Measurements from ENCODE around the gene ATP8A1.

Gene ATP8A1

DNA sequence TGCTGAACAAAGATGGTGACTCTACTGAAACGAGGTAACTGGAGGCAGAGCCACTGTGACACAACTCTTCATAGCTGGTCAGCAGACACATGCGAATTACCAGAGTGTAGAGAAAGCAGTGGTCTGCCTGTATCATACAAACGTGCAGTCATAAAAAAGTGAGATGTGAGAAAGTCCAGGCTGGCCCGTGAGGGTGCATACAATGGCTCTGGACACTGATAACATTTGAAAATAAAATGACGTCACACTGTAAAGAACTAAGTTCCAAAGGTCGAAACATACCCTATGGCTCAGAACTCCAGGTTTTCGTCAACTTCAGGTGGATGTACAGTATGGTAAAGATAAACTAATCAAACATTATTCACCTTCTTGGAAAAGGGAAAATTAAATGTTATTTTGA is 163.9 kb downstream of the ATP8A1 start:
- ATAC-seq (ENCODE audit: insufficient read depth, low read depth), result no peak
- Histone ChIP-seq H4K20me1 (ENCODE audit: insufficient read depth, low read length) (no peaks in the 10 kb centered on the region), H3K79me2 (ENCODE audit: insufficient read depth, low read length) (no peaks in the 10 kb centered on the region), H3K4me2 (ENCODE audit: insufficient read depth, low read length) (no peak overlapping the region), H3K27ac (ENCODE audit: low read length) (no peak overlapping the region), H3K9me3 (ENCODE audit: insufficient read depth, low read length, severe bottlenecking) (no peaks in the 10 kb centered on the region), H3K9ac (ENCODE audit: low read depth, low read length) (no peak overlapping the region), H2AFZ (ENCODE audit: low read depth, low read length) (no peak overlapping the region), H3K4me1 (ENCODE audit: insufficient read depth, low read length) (no peaks in the 10 kb centered on the region), H3K27me3 (ENCODE audit: insufficient read depth, low read length, poor library complexity) (no peaks in the 10 kb centered on the region), H3K4me3 (ENCODE audit: low read depth in 1 of 2, low read length in 2 of 2) (no peak overlapping the region), H3K36me3 (ENCODE audit: insufficient read depth, low read length) (no peaks in the 10 kb centered on the region)
- TF ChIP-seq EZH2 (IDR thresholded peaks at IDR 0.05; ENCODE audit: borderline replicate concordance, low read depth, low read length, severe bottlenecking), result no peak
- TF ChIP-seq, protein P1, sequence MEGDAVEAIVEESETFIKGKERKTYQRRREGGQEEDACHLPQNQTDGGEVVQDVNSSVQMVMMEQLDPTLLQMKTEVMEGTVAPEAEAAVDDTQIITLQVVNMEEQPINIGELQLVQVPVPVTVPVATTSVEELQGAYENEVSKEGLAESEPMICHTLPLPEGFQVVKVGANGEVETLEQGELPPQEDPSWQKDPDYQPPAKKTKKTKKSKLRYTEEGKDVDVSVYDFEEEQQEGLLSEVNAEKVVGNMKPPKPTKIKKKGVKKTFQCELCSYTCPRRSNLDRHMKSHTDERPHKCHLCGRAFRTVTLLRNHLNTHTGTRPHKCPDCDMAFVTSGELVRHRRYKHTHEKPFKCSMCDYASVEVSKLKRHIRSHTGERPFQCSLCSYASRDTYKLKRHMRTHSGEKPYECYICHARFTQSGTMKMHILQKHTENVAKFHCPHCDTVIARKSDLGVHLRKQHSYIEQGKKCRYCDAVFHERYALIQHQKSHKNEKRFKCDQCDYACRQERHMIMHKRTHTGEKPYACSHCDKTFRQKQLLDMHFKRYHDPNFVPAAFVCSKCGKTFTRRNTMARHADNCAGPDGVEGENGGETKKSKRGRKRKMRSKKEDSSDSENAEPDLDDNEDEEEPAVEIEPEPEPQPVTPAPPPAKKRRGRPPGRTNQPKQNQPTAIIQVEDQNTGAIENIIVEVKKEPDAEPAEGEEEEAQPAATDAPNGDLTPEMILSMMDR (IDR thresholded peaks at IDR 0.05; ENCODE audit: borderline replicate concordance, extremely low read depth, low read length, poor library complexity, severe bottlenecking), result no peak
- DNase-seq, result no peak

DNA sequence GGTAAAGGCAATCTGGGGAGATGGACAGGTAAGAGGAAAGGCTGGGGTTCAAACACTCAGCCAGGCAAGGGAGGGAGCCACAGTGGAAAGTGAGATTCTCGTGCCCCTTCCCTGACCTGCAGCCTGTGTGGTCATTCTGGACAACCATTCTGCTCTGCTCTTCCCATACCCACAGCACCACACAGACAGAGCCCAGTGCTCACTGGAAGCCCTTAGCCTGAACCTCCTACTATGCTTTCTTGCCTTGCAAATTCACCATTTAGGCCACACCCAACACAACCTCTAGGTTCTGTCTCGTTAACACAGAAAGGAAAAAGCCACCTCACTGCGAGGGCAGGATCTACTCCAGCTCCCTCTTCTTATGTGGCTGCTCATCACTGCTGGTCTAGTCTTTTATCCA is 166.9 kb downstream of the ATP8A1 start:
- Histone ChIP-seq H4K20me1 (ENCODE audit: insufficient read depth, low read length) (no peaks in the 10 kb centered on the region), H3K9me3 (ENCODE audit: insufficient read depth, low read length, severe bottlenecking) (no peaks in the 10 kb centered on the region), H3K27me3 (ENCODE audit: insufficient read depth, low read length, poor library complexity) (no peaks in the 10 kb centered on the region), H3K9ac (ENCODE audit: low read depth, low read length) (no peak overlapping the region), H3K79me2 (ENCODE audit: insufficient read depth, low read length) (no peaks in the 10 kb centered on the region), H3K4me2 (ENCODE audit: insufficient read depth, low read length) (no peak overlapping the region), H3K4me1 (ENCODE audit: insufficient read depth, low read length) (no peaks in the 10 kb centered on the region), H3K4me3 (ENCODE audit: low read depth in 1 of 2, low read length in 2 of 2) (no peak overlapping the region), H3K36me3 (ENCODE audit: insufficient read depth, low read length) (no peaks in the 10 kb centered on the region), H2AFZ (ENCODE audit: low read depth, low read length) (no peak overlapping the region), H3K27ac (ENCODE audit: low read length) (no peak overlapping the region)
- TF ChIP-seq, protein P1 (IDR thresholded peaks at IDR 0.05; ENCODE audit: borderline replicate concordance, extremely low read depth, low read length, poor library complexity, severe bottlenecking), result no peak
- no peak for ATAC-seq (ENCODE audit: insufficient read depth, low read depth)
- DNase-seq, result no peak

DNA sequence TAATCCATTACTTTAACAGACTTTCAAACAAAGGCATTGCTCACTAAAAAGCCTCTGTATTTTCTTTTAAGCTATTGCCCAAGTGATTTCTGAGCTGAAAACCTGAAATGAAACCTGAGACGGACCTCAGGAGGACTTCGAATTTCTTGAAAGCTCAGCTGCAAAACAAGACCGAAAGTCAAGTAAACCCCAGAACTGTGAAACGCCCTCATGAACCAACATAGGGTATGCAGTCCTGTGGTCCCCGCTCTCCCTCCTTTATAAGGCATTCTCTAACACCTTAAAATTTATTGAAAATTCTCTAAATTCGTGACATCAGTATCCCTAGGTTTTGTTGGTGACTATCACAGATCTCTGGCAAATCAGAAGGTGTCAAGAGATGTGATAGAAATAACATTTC is 167.8 kb downstream of the ATP8A1 start:
- Histone ChIP-seq H3K4me2 (ENCODE audit: insufficient read depth, low read length) (no peak overlapping the region), H3K4me1 (ENCODE audit: insufficient read depth, low read length) (no peaks in the 10 kb centered on the region), H3K79me2 (ENCODE audit: insufficient read depth, low read length) (no peaks in the 10 kb centered on the region), H3K36me3 (ENCODE audit: insufficient read depth, low read length) (no peaks in the 10 kb centered on the region), H3K9me3 (ENCODE audit: insufficient read depth, low read length, severe bottlenecking) (no peaks in the 10 kb centered on the region), H2AFZ (ENCODE audit: low read depth, low read length) (no peak overlapping the region), H3K27me3 (ENCODE audit: insufficient read depth, low read length, poor library complexity) (no peaks in the 10 kb centered on the region), H3K4me3 (ENCODE audit: low read depth in 1 of 2, low read length in 2 of 2) (no peak overlapping the region), H3K9ac (ENCODE audit: low read depth, low read length) (no peak overlapping the region), H3K27ac (ENCODE audit: low read length) (no peak overlapping the region), H4K20me1 (ENCODE audit: insufficient read depth, low read length) (no peaks in the 10 kb centered on the region)
- TF ChIP-seq, protein P1 (IDR thresholded peaks at IDR 0.05; ENCODE audit: borderline replicate concordance, extremely low read depth, low read length, poor library complexity, severe bottlenecking), result no peak
- no peak for TF ChIP-seq EZH2 (IDR thresholded peaks at IDR 0.05; ENCODE audit: borderline replicate concordance, low read depth, low read length, severe bottlenecking)
- no peak for DNase-seq
- ATAC-seq (ENCODE audit: insufficient read depth, low read depth), result no peak

DNA sequence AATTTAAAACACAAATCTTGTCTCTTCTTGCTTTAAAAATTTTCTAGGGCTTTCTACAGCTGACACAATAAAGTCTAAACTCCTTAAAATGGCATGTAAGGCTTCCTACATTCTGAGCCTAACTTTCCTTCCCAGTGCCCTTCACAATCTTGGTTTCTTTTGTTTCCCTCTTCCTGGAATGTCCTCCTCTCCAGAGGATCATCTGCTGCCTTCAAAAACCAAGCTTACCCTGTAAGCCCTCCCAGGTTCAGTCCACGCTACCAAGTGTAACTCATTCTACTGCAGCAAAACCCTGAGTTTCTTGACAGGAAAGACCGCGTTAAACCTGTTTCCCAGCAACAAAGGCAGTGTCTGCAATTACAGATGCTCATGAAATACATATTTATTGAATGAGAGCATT is 168.4 kb downstream of the ATP8A1 start:
- TF ChIP-seq, protein P1 (IDR thresholded peaks at IDR 0.05; ENCODE audit: borderline replicate concordance, extremely low read depth, low read length, poor library complexity, severe bottlenecking), result no peak
- no peak for TF ChIP-seq EZH2 (IDR thresholded peaks at IDR 0.05; ENCODE audit: borderline replicate concordance, low read depth, low read length, severe bottlenecking)
- no peak overlapping the region for H3K9ac ChIP-seq (ENCODE audit: low read depth, low read length)

More for the DNA sequence above, 168.4 kb downstream of the ATP8A1 start:
- ATAC-seq (ENCODE audit: insufficient read depth, low read depth), result no peak
- no peak overlapping the region for H3K4me2 ChIP-seq (ENCODE audit: insufficient read depth, low read length)
- no peaks in the 10 kb centered on the region for H3K79me2 ChIP-seq (ENCODE audit: insufficient read depth, low read length)
- H4K20me1 ChIP-seq (ENCODE audit: insufficient read depth, low read length), result no peaks in the 10 kb centered on the region
- no peak overlapping the region for H3K27ac ChIP-seq (ENCODE audit: low read length)
- no peak overlapping the region for H3K4me3 ChIP-seq (ENCODE audit: low read depth in 1 of 2, low read length in 2 of 2)
- H3K9me3 ChIP-seq (ENCODE audit: insufficient read depth, low read length, severe bottlenecking), result no peaks in the 10 kb centered on the region
- no peak for DNase-seq
- H3K4me1 ChIP-seq (ENCODE audit: insufficient read depth, low read length), result no peaks in the 10 kb centered on the region
- H3K27me3 ChIP-seq (ENCODE audit: insufficient read depth, low read length, poor library complexity), result no peaks in the 10 kb centered on the region
- no peaks in the 10 kb centered on the region for H3K36me3 ChIP-seq (ENCODE audit: insufficient read depth, low read length)
- no peak overlapping the region for H2AFZ ChIP-seq (ENCODE audit: low read depth, low read length)
